Neural cell (in vitro differentiated cells): Measurements from ENCODE around the gene NME3. TPM values are rescaled to one million over a fixed set of nuclear protein-coding genes. Genes with fewer than 3 reads are reported as not detected.

Experiments used
- H2AFZ ChIP-seq: fragments of 200-600, 300-800 bp; sonication (generic), shearing (Covaris generic); 2 replicates; pipeline ENCODE4 v1.6.0; 2014; ENCODE audit warnings: low read depth, mild to moderate bottlenecking, antibody characterized with exemption, low read length, moderate library complexity
- H3F3A ChIP-seq: fragments of 200-600 bp; shearing (Covaris generic); 2 replicates; pipeline ENCODE4 v1.6.1; 2016; ENCODE audit warnings: mild to moderate bottlenecking, moderate library complexity, mixed read lengths, antibody characterized with exemption, low read length; ENCODE audit not compliant: insufficient read depth, poor library complexity, severe bottlenecking
- H3K27ac ChIP-seq: fragments of 200-600, 300-800 bp; sonication (generic), shearing (Covaris generic); 2 replicates; pipeline ENCODE4 v1.5.1; 2014; ENCODE audit warnings: mild to moderate bottlenecking, low read length, moderate library complexity
- H3K27me3 ChIP-seq: fragments of 300-800, 200-600 bp; sonication (generic), shearing (Covaris generic); 2 replicates; pipeline ENCODE4 v1.6.0; 2014; ENCODE audit warnings: mild to moderate bottlenecking, low read depth, low read length, moderate library complexity; ENCODE audit not compliant: insufficient read depth
- H3K36me3 ChIP-seq: fragments of 300-800, 200-600 bp; sonication (generic), shearing (Covaris generic); 2 replicates; pipeline ENCODE4 v1.5.1; 2014; ENCODE audit warnings: mild to moderate bottlenecking, antibody characterized with exemption, low read length, moderate library complexity; ENCODE audit not compliant: insufficient read depth
- H3K4me2 ChIP-seq: fragments of 300-800, 200-600 bp; sonication (generic), shearing (Covaris generic); 2 replicates; pipeline ENCODE4 v1.6.0; 2014; ENCODE audit warnings: mild to moderate bottlenecking, low read length
- H3K4me3 ChIP-seq: fragments of 300-800, 200-600 bp; sonication (generic), shearing (Covaris generic); 2 replicates; pipeline ENCODE4 v1.5.1; 2014; ENCODE audit warnings: mild to moderate bottlenecking, low read length, moderate library complexity
- H3K79me2 ChIP-seq: fragments of 200-600 bp; shearing (Covaris generic); replicated peaks from 2 replicates; pipeline ENCODE4 v1.6.0; 2014; ENCODE audit warnings: mild to moderate bottlenecking, low read length, moderate library complexity; ENCODE audit not compliant: insufficient read depth
- H3K9ac ChIP-seq: fragments of 300-800, 200-600 bp; sonication (generic), shearing (Covaris generic); 2 replicates; pipeline ENCODE4 v1.6.1; 2016; ENCODE audit warnings: mild to moderate bottlenecking, low read length, mixed read lengths
- H3K9me2 ChIP-seq: fragments of 200-600 bp; shearing (Covaris generic); 2 replicates; pipeline ENCODE4 v1.6.1; 2016; ENCODE audit warnings: mild to moderate bottlenecking, low read length, mixed read lengths; ENCODE audit not compliant: insufficient read depth
- H3K9me3 ChIP-seq: fragments of 200-600, 300-800 bp; sonication (generic), shearing (Covaris generic); 2 replicates; pipeline ENCODE4 v1.6.1; 2016; ENCODE audit warnings: mild to moderate bottlenecking, mixed run types, low read length, moderate library complexity, mixed read lengths
- H4K20me1 ChIP-seq: fragments of 200-600 bp; shearing (Covaris generic); 2 replicates; pipeline ENCODE4 v1.6.1; 2016; ENCODE audit warnings: mild to moderate bottlenecking, mixed run types; ENCODE audit not compliant: insufficient read depth
- CTCF ChIP-seq: fragments of 450-650 bp; IDR thresholded peaks from 2 replicates; pipeline ENCODE4 v1.5.1; 2014; ENCODE audit warnings: antibody characterized with exemption, mild to moderate bottlenecking, moderate library complexity; ENCODE audit not compliant: poor library complexity, severe bottlenecking
- EP300 ChIP-seq: fragments of 450-650 bp; conservative IDR thresholded peaks from 2 replicates; pipeline ENCODE4 v1.6.1; 2014; ENCODE audit warnings: antibody characterized with exemption, mild to moderate bottlenecking, moderate library complexity; ENCODE audit not compliant: poor library complexity, severe bottlenecking
- EZH2 ChIP-seq: fragments of 200-600, 300-800 bp; shearing (Covaris generic), sonication (generic); IDR thresholded peaks from 2 replicates; pipeline ENCODE4 v1.6.1; 2014; ENCODE audit warnings: antibody characterized with exemption, low read length, borderline replicate concordance, mild to moderate bottlenecking; ENCODE audit not compliant: insufficient read depth, poor library complexity, severe bottlenecking
- MXI1 ChIP-seq: fragments of 450-650 bp; conservative IDR thresholded peaks from 2 replicates; pipeline ENCODE4 v1.6.1; 2014; ENCODE audit warnings: antibody characterized with exemption, mild to moderate bottlenecking; ENCODE audit not compliant: poor library complexity, severe bottlenecking
- POLR2AphosphoS5 ChIP-seq: IDR thresholded peaks from 2 replicates; pipeline ENCODE4 v1.6.1; 2012
- RAD21 ChIP-seq: fragments of 450-650 bp; conservative IDR thresholded peaks from 2 replicates; pipeline ENCODE4 v1.6.1; 2014; ENCODE audit warnings: antibody characterized with exemption, mild to moderate bottlenecking, moderate library complexity
- REST ChIP-seq: IDR thresholded peaks from 2 replicates; pipeline ENCODE4 v1.6.1; 2012; ENCODE audit warnings: borderline replicate concordance
- SMC3 ChIP-seq: fragments of 450-650 bp; conservative IDR thresholded peaks from 2 replicates; pipeline ENCODE4 v1.6.1; 2014; ENCODE audit warnings: antibody characterized with exemption, mild to moderate bottlenecking, moderate library complexity; ENCODE audit not compliant: poor library complexity
- TAF1 ChIP-seq: IDR thresholded peaks from 2 replicates; pipeline ENCODE4 v1.6.1; 2012; ENCODE audit warnings: low read depth
- polyA plus RNA-seq: library from polyadenylated mRNA; depleted of rRNA; stranded (reverse); fragments of >200 nt; gene quantifications from 2 replicates; pipeline ENCODE4 v1.2.3, GENCODE V29; 2014

NME3 gene
- polyA plus RNA-seq, 1 donor from 2014 or later, result 102 TPM

GRCh38 chr16:1779741-1780676, 8.7 kb upstream of the NME3 start:
- Histone ChIP-seq H3K9ac (no peak overlapping the region), H3K27me3 (no peaks in the 10 kb centered on the region), H3K4me2 (no peak overlapping the region), H3K79me2 (peaks cover 31% of the 10 kb centered on the region), H4K20me1 (peaks cover 28% of the 10 kb centered on the region), H3K4me3 (no peak overlapping the region), H3F3A (no peaks in the 10 kb centered on the region), H3K9me2 (no peaks in the 10 kb centered on the region), H2AFZ (no peak overlapping the region), H3K27ac (no peak overlapping the region), H3K9me3 (no peaks in the 10 kb centered on the region), H3K36me3 (no peaks in the 10 kb centered on the region)
- no peak for TF ChIP-seq POLR2AphosphoS5
- no peak for TF ChIP-seq CTCF
- TF ChIP-seq TAF1, result no peak
- no peak for TF ChIP-seq SMC3
- no peak for TF ChIP-seq EZH2
- TF ChIP-seq RAD21, result no peak
- no peak for TF ChIP-seq EP300
- no peak for TF ChIP-seq REST
- no peak for TF ChIP-seq MXI1

DNA sequence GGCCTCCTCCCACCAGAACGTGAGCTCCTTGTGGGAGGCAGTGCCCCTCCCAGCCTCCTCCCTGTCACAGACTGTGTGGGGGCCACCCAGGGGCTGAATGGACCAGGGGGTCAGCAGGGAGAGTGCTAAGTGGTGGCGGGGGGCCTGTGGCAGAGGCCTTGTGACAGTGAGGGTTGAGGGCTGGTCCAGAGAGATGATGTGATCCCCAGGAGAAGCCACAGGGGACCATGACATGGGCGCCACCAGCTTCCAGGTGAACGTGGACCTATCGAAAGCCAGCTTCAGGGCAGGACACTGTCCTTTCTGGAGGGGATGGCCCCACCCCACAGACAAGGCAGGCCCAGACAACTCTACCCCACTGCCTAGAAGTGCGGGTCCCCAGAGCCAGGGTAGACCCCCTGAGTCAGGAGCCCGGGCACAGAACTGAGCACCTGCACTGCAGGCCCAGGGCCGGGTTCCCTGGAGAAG, 7.9 kb upstream of the NME3 start:
- Histone ChIP-seq H3K4me2 (no peak overlapping the region), H2AFZ (no peak overlapping the region), H3K27me3 (no peaks in the 10 kb centered on the region), H3K36me3 (no peaks in the 10 kb centered on the region), H3K79me2 (peaks cover 31% of the 10 kb centered on the region), H3K27ac (no peak overlapping the region), H3K4me3 (no peak overlapping the region), H3K9me3 (no peaks in the 10 kb centered on the region), H4K20me1 (peaks cover 28% of the 10 kb centered on the region), H3F3A (no peaks in the 10 kb centered on the region), H3K9me2 (no peaks in the 10 kb centered on the region), H3K9ac (no peak overlapping the region)
- TF ChIP-seq TAF1, result no peak
- no peak for TF ChIP-seq CTCF
- TF ChIP-seq MXI1, result no peak
- no peak for TF ChIP-seq EZH2
- no peak for TF ChIP-seq EP300
- TF ChIP-seq SMC3, result no peak
- TF ChIP-seq RAD21, result no peak
- TF ChIP-seq REST, result no peak
